Activated CD4-positive, alpha-beta T cell treated with anti-CD3 and anti-CD28 coated beads for 48 hours (primary cell): ENCODE data around the gene SENP3.

Source experiments
- DNase-seq: peaks from one replicate; pipeline ENCODE4 v3.0.0-alpha.2; 2020

Gene SENP3

DNA sequence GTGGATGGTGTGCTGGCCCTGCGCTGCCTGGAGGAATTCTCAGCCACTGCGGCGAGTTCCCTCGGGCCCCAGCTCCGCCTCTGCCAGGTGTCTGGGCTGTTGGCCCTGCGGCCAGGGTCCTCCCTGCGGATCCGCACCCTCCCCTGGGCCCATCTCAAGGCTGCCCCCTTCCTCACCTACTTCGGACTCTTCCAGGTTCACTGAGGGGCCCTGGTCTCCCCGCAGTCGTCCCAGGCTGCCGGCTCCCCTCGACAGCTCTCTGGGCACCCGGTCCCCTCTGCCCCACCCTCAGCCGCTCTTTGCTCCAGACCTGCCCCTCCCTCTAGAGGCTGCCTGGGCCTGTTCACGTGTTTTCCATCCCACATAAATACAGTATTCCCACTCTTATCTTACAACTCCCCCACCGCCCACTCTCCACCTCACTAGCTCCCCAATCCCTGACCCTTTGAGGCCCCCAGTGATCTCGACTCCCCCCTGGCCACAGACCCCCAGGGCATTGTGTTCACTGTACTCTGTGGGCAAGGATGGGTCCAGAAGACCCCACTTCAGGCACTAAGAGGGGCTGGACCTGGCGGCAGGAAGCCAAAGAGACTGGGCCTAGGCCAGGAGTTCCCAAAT lies 4.5 kb upstream of the SENP3 start:
- DNase-seq = no peak

DNA sequence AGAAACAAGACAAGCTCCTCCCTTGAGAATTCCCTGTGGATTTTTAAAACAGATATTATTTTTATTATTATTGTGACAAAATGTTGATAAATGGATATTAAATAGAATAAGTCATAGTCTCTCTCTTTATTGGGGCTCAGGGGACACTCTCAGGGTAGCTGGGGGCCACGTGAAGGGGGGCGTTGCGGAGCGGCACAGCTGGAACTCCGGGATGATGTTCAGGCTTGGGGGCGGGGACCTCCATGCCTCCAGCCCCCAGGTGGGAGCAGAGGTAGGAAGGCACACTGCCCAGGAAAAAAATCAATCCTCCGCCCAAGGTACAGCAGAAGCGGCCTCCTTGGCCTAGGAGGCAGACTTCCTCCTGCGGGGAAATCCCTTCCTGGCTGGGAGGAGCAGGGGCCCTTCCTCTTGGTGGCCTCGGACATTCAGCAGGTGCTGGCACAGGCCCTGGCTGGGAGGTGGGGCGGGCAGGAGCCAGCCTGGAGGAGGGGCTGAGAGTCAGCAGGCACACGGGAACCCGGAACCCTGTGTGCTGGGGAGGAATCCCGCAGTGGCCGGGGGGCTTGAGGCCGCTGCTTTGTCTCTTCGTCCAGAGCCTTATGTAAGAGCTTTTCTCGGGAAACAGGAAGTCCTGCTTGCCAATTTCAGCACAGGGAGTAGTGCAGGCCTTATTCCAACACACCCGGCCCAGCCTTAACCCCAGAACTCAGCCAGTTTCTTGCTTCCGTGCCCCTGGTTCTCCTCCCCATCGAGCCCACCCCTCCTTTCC lies 3.8 kb upstream of the SENP3 start:
- peak; percentile 38 for DNase-seq

DNA sequence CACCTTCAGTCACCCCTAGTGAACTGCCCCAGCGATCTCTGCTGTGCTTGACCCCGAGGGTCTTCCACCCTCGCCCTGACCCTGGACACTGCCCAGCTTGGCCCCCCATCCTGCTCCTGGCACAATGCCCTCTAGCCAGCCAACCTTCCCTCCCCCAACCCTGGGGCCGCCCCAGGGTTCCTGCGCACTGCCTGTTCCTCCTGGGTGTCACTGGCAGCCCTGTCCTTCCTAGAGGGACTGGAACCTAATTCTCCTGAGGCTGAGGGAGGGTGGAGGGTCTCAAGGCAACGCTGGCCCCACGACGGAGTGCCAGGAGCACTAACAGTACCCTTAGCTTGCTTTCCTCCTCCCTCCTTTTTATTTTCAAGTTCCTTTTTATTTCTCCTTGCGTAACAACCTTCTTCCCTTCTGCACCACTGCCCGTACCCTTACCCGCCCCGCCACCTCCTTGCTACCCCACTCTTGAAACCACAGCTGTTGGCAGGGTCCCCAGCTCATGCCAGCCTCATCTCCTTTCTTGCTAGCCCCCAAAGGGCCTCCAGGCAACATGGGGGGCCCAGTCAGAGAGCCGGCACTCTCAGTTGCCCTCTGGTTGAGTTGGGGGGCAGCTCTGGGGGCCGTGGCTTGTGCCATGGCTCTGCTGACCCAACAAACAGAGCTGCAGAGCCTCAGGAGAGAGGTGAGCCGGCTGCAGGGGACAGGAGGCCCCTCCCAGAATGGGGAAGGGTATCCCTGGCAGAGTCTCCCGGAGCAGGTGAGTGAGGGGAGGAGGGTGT lies 3.0 kb upstream of the SENP3 start, which contains the start of gene TNFSF13:
Gene TNFSF13 (plus strand): TSS at position 207 of the 776 bp plus-strand sequence. CDS start 290 bp downstream, at position 497.
- no peak for DNase-seq

DNA sequence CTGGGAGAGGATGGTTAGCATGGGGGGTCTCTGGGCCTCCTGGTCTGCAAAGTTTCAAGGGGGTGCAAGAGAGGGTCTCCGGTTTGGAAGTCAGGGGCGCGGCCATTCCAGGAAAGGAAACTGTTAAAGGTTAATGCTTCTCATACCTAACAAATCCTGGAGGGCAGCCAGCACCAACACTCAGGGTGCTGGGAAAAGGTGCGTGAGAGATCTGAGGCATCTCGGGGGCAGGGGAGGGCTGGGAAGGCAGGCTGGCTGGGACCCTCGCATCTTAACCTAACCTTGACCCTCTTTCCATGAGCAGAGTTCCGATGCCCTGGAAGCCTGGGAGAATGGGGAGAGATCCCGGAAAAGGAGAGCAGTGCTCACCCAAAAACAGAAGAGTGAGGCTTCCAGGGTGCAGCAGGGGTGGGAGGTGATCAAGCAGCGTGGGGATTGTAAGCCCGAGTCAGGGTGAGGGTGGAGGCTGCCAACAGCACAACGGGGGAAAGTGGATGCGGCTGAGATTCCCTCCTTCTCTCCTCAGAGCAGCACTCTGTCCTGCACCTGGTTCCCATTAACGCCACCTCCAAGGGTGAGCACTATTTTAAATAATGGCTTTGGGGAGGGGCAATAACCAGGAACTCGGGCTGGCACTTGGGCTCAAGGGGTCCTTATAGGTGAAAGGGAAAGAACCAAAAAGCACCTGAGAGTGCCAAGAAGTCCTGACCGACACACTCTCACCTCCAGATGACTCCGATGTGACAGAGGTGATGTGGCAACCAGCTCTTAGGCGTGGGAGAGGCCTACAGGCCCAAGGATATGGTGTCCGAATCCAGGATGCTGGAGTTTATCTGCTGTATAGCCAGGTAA lies 2.2 kb upstream of the SENP3 start:
- DNase-seq = no peak

DNA sequence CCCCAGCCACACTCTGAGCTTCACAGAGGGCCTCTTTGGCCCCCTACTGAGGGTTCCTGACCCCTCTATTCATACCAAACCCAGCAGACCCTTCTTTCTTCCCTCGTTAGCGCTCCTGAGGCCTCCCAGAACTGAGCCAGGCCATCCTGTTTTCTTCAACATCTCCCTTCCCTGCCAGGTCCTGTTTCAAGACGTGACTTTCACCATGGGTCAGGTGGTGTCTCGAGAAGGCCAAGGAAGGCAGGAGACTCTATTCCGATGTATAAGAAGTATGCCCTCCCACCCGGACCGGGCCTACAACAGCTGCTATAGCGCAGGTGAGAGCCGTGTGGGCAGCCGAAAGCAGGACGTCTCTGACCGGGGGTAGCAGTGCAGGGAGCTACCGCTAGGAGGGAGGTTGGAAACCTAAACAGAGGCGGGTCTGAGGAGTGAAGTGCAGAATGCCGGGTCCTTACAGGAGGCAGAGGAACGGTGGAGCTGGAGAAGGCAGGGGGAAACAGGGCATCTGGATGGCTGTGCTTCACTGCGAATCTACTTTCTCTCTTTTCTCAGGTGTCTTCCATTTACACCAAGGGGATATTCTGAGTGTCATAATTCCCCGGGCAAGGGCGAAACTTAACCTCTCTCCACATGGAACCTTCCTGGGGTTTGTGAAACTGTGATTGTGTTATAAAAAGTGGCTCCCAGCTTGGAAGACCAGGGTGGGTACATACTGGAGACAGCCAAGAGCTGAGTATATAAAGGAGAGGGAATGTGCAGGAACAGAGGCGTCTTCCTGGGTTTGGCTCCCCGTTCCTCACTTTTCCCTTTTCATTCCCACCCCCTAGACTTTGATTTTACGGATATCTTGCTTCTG lies 1.3 kb upstream of the SENP3 start:
- peak; percentile 81 for DNase-seq

DNA sequence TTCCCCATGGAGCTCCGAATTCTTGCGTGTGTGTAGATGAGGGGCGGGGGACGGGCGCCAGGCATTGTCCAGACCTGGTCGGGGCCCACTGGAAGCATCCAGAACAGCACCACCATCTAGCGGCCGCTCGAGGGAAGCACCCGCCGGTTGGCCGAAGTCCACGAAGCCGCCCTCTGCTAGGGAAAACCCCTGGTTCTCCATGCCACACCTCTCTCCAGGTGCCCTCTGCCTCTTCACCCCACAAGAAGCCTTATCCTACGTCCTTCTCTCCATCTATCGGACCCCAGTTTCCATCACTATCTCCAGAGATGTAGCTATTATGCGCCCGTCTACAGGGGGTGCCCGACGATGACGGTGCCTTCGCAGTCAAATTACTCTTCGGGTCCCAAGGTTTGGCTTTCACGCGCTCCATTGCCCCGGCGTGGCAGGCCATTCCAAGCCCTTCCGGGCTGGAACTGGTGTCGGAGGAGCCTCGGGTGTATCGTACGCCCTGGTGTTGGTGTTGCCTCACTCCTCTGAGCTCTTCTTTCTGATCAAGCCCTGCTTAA lies 617 bp upstream of the SENP3 start:
- peak; percentile 92 for DNase-seq

DNA sequence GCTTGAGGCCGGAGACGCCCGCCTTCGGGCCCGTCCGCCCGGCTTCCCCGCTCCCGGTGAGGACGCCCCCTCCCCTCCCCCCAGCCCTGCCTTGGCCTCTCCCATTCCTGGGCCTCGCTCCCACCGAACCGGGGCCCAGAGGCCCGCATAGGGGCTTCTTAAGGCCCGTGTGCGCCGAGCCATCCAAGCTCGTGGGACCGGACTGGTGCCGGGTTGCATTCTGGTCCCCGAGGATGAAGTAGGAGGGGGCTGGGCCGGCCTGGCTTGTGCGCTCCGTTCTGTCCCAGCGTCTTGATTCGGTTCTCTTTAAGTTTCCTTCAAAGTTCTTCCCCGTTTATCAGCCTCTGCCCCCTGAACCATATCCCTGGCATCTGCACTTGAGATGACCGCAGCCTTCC lies 488 bp downstream of the SENP3 start:
- peak; percentile 37 for DNase-seq

DNA sequence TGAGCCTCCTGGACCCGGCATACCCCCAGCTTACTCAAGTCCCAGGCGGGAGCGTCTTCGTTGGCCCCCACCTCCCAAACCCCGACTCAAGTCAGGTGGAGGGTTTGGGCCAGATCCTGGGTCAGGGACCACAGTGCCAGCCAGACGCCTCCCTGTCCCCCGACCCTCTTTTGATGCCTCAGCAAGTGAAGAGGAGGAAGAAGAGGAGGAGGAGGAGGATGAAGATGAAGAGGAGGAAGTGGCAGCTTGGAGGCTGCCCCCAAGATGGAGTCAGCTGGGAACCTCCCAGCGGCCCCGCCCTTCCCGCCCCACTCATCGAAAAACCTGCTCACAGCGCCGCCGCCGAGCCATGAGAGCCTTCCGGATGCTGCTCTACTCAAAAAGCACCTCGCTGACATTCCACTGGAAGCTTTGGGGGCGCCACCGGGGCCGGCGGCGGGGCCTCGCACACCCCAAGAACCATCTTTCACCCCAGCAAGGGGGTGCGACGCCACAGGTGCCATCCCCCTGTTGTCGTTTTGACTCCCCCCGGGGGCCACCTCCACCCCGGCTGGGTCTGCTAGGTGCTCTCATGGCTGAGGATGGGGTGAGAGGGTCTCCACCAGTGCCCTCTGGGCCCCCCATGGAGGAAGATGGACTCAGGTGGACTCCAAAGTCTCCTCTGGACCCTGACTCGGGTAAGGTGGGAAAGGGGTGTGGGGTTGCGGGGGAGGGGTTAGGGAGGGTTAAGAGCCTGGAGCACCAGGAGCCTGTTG lies 1.6 kb downstream of the SENP3 start:
- peak; percentile 0 for DNase-seq

DNA sequence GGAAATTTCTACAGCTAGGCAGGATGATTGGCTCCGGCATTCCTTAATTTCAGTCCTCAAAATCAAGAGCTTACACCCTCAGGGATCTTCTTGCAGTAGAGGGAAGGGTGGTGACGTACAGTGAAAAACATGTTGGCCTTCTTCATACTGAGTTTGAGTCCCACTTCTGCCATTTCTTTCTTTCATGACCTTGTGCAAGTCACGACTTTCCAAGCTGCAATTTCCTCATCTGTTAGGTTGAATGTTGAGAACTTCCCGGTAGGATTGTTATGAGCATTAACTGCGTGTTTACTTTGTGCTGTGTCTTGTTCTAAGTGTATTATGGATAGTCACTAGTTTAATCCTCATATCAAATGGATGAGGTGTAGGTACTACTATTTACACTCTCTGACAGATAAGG lies 7.9 kb downstream of the SENP3 start:
- no peak for DNase-seq

DNA sequence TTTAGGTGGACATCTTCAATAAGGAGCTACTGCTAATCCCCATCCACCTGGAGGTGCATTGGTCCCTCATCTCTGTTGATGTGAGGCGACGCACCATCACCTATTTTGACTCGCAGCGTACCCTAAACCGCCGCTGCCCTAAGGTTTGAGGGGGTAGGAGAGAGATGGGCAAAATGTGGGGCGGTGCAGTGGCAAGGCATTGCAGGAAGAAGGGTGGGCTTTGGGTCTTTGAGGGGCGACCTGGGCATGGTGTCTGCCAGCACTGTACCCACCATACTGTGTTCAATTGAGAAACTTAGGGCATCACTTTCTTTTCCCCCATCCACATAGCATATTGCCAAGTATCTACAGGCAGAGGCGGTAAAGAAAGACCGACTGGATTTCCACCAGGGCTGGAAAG lies 8.6 kb downstream of the SENP3 start:
- DNase-seq = no peak

DNA sequence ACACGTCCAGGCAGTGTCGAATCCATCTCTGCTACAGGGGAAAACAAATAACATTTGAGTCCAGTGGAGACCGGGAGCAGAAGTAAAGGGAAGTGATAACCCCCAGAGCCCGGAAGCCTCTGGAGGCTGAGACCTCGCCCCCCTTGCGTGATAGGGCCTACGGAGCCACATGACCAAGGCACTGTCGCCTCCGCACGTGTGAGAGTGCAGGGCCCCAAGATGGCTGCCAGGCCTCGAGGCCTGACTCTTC lies 10.5 kb downstream of the SENP3 start:
- DNase-seq = no peak

DNA sequence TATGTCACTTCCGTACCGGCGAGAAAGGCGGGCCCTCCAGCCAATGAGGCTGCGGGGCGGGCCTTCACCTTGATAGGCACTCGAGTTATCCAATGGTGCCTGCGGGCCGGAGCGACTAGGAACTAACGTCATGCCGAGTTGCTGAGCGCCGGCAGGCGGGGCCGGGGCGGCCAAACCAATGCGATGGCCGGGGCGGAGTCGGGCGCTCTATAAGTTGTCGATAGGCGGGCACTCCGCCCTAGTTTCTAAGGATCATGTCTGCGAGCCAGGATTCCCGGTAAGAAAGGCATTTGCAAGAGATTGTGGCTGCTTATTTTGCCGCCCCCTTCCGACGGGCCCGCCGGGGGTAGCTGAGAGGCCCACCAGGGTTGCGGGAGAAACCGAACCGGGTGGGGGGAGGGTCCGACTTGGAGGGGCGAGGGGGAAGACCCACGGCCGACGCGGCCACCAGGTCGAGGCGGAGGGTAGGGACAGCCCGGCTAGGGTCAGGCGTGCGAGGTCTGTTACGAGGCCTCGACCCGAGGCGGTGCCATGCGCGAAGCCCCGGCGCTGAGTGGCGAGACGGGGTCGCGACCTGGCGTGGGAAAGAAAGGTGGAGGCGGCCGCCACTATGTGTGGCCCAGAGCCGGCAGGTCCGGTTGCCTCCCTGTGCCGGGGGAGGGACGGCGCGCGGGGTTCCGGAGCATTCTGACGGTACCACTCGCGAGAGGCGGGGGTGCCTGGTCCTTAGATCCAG lies 11.0 kb downstream of the SENP3 start:
- DNase-seq = peak; percentile 100

DNA sequence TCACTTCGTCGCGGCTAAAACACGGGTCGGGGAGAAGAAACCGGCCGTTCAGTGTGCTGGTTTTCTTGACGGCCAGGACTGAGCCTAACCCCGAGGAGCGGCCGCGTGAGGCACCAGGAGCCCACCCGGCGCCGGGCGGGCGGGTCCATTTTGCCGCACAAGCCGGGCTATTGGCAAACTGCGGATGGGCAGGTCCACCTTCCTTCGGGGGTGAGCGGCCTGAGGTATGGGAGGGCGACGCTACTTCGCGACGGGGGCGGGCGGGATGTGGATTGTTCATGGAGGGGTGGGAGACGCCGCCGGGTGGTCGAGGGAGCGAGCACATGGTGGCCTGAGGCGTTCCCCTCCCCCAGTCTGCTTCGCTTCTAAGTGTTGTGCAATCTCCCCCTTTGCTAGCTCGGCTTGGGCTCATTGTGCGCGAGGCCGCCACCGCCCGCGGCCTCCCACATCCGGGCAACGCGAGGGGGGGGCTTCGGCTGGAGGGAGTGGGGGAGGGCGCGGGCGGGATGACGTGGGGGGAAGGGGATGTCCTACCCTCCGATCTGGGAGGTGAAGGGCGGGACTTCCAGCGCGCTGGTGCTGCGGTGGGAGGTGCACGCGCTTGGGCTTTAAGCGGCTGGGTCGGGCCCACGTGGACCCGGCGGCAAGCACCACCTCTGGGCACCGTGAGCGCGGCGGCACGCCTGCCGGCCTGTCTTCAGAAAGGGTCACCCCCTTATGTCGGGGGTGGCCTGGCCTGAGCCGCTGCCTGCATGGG lies 11.8 kb downstream of the SENP3 start:
- DNase-seq = peak; percentile 92

DNA sequence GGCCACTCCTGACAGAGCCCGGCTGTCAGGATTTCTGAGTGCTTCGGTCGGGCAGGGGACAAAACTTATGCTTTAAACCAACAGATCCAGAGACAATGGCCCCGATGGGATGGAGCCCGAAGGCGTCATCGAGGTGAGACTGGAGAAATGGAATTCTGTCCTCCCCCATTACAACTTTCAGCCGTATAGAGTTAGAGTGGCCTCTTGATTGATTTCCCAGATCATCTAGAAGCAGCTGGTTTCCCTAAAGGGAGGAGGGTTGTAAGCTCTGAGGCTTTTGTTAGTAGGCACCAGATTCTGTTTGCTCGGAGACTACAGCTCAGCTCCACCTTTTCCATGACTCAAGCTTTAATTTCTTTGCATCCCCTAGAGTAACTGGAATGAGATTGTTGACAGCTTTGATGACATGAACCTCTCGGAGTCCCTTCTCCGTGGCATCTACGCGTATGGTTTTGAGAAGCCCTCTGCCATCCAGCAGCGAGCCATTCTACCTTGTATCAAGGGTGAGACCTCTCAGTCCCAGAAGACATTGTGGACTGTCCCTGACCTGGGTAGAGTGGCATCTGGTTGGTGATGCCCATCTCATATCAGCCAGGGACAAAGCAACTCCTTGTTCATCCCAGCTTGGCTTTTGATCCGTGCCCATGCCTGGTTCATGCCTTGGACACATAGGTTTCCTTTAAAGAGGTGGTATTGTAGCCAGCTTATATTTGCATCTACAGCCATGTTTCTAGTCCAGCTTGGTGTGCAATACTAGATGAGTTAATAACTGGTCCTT lies 12.6 kb downstream of the SENP3 start:
- DNase-seq = no peak

DNA sequence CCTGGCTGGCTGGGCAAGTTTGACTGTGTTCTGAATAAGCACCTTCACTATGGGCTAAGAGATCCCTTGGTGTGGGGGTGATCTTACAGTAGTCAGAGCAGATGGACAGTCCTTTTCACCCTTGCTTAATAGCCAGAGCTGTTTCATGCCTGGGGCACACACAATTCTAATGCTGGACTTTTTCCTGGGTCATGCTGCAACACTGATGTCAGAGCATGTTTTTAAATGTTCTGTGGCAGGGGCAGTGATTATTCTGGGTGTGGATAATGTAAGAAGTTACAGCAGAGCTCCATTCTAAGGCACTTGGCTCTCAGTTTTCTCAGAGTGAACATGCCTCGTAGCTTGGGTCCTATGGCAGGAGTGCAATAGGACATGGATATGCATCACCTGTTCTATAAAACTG lies 13.8 kb downstream of the SENP3 start:
- DNase-seq = no peak

DNA sequence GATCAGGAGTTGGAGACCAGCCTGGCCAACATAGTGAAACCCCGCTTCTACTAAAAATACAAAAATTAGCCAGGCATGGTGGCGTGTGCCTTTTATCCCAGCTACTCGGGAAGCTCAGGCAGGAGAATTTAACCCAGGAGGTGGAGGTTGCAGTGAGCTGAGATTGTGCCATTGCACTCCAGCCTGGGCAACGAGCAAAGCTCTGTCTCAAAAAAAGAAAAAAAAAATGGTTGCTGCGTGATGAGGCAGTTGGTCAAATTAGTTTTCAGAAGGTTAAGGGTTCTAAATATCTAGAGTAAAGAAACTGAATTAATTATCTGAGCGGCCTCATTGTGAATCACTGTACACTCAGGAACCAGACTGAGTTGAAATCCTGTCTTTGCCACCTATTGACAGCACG lies 14.2 kb downstream of the SENP3 start:
- DNase-seq = no peak

DNA sequence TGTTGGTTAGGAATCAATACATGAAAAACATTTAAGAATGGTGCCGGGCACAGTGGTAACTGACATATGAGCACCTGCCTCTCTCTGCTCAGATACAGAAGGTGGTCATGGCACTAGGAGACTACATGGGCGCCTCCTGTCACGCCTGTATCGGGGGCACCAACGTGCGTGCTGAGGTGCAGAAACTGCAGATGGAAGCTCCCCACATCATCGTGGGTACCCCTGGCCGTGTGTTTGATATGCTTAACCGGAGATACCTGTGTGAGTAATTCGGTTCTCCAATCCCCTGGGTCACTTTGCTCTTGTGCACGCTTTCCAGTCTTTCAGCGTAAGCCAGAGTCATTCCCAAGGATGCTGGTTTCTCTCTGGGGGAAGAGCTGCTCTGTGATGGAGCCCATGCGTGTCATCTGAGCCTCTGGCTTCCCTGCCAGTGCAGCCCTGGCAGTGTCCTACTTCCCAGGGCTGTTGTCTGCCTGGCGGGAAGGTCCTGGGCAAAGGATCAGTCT lies 14.8 kb downstream of the SENP3 start:
- DNase-seq = peak; percentile 25
